Kidney (tissue), 14 donors: ENCODE data around the gene C3orf62. TPM values are rescaled to one million over a fixed set of nuclear protein-coding genes. Genes with fewer than 3 reads are reported as not detected.

Experiments used
- DNase-seq, 5 donors: peaks; one replicate each; pipeline ENCODE4 v3.0.0-alpha.2; 2013 to 2020
- FAIRE-seq: peaks from 2 replicates; lab custom pipeline; 2012; peaks lifted over from hg19 to GRCh38; lab: Jason Lieb, UNC
- H3K27ac ChIP-seq, 2 donors: one replicate each; pipeline ENCODE4 v1.7.0; 2013; ENCODE audit warnings: low read depth in 2 of 2, low read length in 2 of 2, inconsistent platforms in 1 of 2
- H3K27me3 ChIP-seq: one replicate; pipeline ENCODE4 v1.7.1; 2013; ENCODE audit warnings: low read length, inconsistent platforms; ENCODE audit not compliant: control insufficient read depth, insufficient read depth
- H3K36me3 ChIP-seq, 3 donors: one replicate each; pipeline versions ENCODE4 v1.7.0 to v1.7.1; 2013; ENCODE audit warnings: low read length in 3 of 3, control low read depth in 1 of 3, inconsistent platforms in 1 of 3; ENCODE audit not compliant: insufficient read depth in 3 of 3, control insufficient read depth in 2 of 3
- H3K4me1 ChIP-seq, 3 donors: one replicate each; pipeline versions ENCODE4 v1.7.0 to v1.7.1; 2013; ENCODE audit warnings: low read length in 3 of 3, inconsistent platforms in 1 of 3, low read depth in 1 of 3; ENCODE audit not compliant: control insufficient read depth in 2 of 3, insufficient read depth in 2 of 3
- H3K4me3 ChIP-seq, 3 donors: one replicate each; pipeline versions ENCODE4 v1.7.0 to v1.8.1; 2013; ENCODE audit warnings: low read length in 3 of 3, control low read depth in 1 of 3, inconsistent platforms in 1 of 3
- H3K9ac ChIP-seq, 3 donors: one replicate each; pipeline versions ENCODE4 v1.7.0 to v1.7.1; 2013; ENCODE audit warnings: low read length in 3 of 3, control low read depth in 1 of 3, inconsistent platforms in 1 of 3
- H3K9me3 ChIP-seq, 3 donors: one replicate each; pipeline versions ENCODE4 v1.7.0 to v1.7.1; 2013; ENCODE audit warnings: low read length in 3 of 3, control low read depth in 1 of 3, inconsistent platforms in 1 of 3; ENCODE audit not compliant: control insufficient read depth in 2 of 3, insufficient read depth in 1 of 3
- intact Hi-C: fragments of 100-400 bp; cut with DNase I; formaldehyde crosslinking; loops from one replicate; pipeline ENCODE4 v1.11.1; 2022
- polyA plus RNA-seq: library from polyadenylated mRNA; stranded (reverse); fragments of 350-450 nt; fragmentation: Illumina TruSeq; extraction: RNeasy Lipid Tissue Mini Kit (QIAGEN cat#74804); gene quantifications from one replicate; pipeline ENCODE4 v1.2.3, GENCODE V29; 2014; ENCODE audit warnings: low read depth, low replicate concordance; ENCODE audit not compliant: insufficient read depth
- total RNA-seq: library from RNA; stranded (reverse); fragmentation: NEBNext Ultra II Directional; extraction: Animal tissue kit (Norgen Biotek cat#: 25700); gene quantifications from one replicate; pipeline ENCODE4 v1.2.1, GENCODE V29; 2021
- TF ChIP-seq, protein P1 (sequence below): IDR thresholded peaks from 3 replicates; pipeline ENCODE4 v1.5.1; 2012; ENCODE audit warnings: mild to moderate bottlenecking, moderate library complexity, borderline replicate concordance; ENCODE audit not compliant: insufficient read depth; ENCODE audit errors: extremely low read depth
- donor health status: control.
- donor health status: control.
- donor health status: control.
- donor health status: control.
- donor health status: control.
- donor health status: DM: yes; HTN: yes; CAD: no.
- donor health status: Normal renal cell carcinoma (clear cell type).

C3orf62 gene
- total and polyA plus RNA-seq, 2 donors from 2014 or later = 4.7 to 7.0 TPM

DNA sequence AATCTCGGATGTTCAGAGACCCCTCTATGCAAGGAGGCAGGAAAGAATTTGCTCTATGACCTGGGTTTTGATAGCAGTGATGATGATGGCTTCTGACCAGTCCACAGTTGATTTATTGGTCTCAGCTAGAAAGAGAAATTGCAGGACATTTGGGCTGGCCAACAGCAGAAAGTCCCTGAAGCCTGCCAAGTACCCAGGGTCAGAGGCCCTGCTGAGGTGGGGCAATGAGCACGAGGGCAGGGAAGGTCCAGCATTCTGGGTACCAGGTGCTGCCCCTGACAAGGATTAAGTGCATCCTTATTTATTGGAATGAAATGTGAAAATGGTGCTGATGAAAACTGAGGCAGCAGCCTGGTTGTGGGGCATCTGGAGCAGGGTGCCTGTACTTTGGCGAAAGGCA, 19.8 kb downstream of the C3orf62 start:
- DNase-seq (no peak), FAIRE-seq (no peak)
- intact Hi-C loops = no loop called here
- Histone ChIP-seq H3K27me3 (no peaks in the 10 kb centered on the region), H3K4me1 (peaks cover 0 to 3% (median 2%) of the 10 kb centered on the region in 3 donors), H3K9ac (no peak overlapping the region), H3K4me3 (no peak overlapping the region), H3K27ac (no peak overlapping the region), H3K9me3 (no peaks in the 10 kb centered on the region), H3K36me3 (no peaks in the 10 kb centered on the region)
- TF ChIP-seq, protein P1, sequence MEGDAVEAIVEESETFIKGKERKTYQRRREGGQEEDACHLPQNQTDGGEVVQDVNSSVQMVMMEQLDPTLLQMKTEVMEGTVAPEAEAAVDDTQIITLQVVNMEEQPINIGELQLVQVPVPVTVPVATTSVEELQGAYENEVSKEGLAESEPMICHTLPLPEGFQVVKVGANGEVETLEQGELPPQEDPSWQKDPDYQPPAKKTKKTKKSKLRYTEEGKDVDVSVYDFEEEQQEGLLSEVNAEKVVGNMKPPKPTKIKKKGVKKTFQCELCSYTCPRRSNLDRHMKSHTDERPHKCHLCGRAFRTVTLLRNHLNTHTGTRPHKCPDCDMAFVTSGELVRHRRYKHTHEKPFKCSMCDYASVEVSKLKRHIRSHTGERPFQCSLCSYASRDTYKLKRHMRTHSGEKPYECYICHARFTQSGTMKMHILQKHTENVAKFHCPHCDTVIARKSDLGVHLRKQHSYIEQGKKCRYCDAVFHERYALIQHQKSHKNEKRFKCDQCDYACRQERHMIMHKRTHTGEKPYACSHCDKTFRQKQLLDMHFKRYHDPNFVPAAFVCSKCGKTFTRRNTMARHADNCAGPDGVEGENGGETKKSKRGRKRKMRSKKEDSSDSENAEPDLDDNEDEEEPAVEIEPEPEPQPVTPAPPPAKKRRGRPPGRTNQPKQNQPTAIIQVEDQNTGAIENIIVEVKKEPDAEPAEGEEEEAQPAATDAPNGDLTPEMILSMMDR = no peak

DNA sequence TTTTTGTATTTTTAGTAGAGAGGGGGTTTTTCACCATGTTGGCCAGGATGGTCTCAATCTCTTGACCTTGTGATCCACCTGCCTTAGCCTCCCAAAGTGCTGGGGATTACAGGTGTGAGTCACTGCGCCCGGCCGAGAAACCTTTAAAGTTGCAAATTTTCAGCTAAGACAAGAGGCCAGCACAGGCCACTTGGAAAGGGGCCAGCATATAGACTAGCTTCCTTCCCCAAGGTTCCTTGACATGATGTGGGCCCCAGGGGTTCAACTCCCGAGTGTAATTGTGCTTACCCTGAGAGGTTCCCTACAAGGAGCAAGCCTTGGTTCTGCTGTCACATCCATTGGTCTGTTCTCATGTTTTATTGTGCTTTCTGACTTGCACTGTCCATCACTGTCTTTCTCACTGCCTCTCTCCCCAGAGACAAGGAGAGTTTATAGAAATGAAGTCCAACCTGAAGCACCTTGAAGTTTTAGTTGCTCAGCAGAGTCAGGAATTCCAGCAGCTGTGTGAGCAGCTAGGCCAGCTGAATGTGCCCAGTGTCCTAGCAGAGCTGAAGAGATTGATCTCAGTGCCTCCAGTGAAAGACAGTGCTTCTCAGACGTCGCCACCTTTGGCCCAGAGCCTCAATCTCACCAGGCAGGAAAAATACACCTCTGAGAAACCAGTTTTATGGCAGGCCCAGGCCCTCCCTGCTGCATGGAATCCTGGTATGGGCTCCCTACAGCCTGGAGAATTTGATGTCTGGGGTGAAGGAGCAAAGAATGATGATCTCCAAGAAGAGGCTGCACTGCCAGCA, 21.1 kb downstream of the C3orf62 start:
- FAIRE-seq = no peak
- Histone ChIP-seq H3K4me1 (peaks cover 0 to 3% (median 2%) of the 10 kb centered on the region in 3 donors), H3K4me3 (no peak overlapping the region), H3K9me3 (no peaks in the 10 kb centered on the region), H3K36me3 (no peaks in the 10 kb centered on the region), H3K27me3 (no peaks in the 10 kb centered on the region), H3K9ac (no peak overlapping the region), H3K27ac (no peak overlapping the region)
- intact Hi-C loops = no loop called here
- no peak for DNase-seq
- TF ChIP-seq, protein P1 = no peak

DNA sequence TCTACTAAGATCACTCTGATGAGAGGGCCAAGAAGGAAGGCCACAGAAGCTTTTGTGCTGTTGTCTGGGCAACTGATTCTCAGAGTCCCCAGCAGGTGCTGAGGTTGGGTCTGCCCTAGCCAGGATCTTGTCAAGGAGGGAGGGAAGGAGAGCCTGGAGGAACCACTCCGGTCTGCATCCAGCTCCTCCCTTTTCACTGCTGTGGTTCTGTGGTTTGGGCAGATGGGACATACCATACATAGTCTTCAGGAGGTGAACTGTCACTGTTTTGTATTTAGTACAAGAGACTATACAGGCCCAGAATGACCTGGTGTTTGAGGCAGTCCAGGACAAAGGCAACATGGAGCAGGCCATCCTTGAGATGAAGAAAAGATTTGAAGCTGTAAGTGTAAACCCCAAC, 21.9 kb downstream of the C3orf62 start:
- Histone ChIP-seq H3K4me1 (no peaks in the 10 kb centered on the region), H3K4me3 (no peak overlapping the region), H3K9me3 (no peaks in the 10 kb centered on the region), H3K9ac (no peak overlapping the region), H3K27me3 (no peaks in the 10 kb centered on the region), H3K36me3 (no peaks in the 10 kb centered on the region), H3K27ac (no peak overlapping the region)
- DNase-seq (no peak), FAIRE-seq (no peak)
- TF ChIP-seq, protein P1 = no peak
- intact Hi-C loops = no loop called here

DNA sequence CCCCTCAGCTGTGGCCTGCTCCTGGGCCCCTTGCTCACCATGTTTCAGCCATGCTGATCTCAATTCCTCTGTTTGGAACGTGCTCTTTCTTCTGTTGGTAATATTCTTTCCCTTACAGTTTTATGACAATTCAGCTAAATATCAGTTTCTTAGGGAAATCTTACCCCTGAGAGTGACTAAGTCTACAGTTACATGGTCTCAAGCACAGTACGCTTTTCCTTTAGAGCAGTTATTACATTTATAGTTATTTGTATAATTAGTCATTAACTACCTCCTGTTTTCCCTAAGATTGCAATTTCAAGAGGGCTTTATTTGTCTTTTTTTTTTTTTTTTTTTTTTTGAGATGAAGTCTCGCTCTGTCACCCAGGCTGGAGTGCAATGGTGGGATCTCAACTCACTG, 23.5 kb downstream of the C3orf62 start:
- TF ChIP-seq, protein P1 = no peak
- H3K27ac ChIP-seq = no peak overlapping the region
- DNase-seq (no peak), FAIRE-seq (no peak)
- H3K4me3 ChIP-seq = no peak overlapping the region
- no peaks in the 10 kb centered on the region for H3K4me1 ChIP-seq
- intact Hi-C loops = no loop called here
- H3K9me3 ChIP-seq = no peaks in the 10 kb centered on the region
- H3K36me3 ChIP-seq = no peaks in the 10 kb centered on the region
- H3K9ac ChIP-seq = no peak overlapping the region
- no peaks in the 10 kb centered on the region for H3K27me3 ChIP-seq
